Loucy (cell line): ENCODE data around the gene CACNA1S.

Experiments used
- EZH2phosphoT487 ChIP-seq: fragments of 200-600 bp; IDR thresholded peaks from 2 replicates; pipeline ENCODE4 v1.6.1; 2018; ENCODE audit warnings: antibody characterized with exemption, mild to moderate bottlenecking, moderate library complexity, borderline replicate concordance
- TF ChIP-seq, protein P1 (sequence below): fragments of 200-600 bp; sonication (generic); conservative IDR thresholded peaks from 2 replicates; pipeline ENCODE4 v1.5.1; 2014; ENCODE audit warnings: mild to moderate bottlenecking, antibody characterized with exemption, low read length

DNA sequence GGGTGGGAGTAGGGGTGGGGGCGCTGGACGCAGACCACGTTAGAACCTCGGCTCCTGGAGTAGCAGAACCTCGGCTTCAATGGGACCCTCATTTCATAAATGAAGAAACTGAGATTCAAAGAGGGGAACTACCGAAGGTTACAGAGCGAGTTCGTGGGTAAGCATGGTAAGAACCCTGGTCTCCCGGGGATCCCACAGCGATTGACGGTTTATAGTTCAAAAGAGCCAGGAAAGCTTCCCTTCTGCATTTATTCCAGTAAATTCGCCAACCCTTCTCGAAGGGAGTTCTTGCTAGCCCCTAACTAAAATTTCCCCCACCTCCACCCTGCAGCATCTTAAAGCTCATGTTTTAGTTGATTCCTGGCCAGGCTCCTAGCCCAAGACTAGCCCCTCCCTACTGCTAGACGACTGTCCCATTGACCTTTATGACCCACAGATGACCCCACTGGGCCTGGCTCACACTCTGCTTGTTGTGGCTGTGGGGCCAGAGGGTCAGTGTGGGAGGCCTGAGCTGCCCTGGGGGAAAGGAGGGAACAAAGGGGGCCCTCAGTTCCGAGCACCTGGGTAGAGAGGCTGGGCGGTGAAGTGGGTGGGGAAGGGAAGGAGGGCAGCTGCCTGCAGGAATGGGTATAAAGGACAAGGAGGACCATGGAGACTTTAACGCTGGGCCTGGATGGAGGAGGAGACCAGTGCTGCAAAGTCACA, 88.2 kb downstream of the CACNA1S start:
- TF ChIP-seq, protein P1, sequence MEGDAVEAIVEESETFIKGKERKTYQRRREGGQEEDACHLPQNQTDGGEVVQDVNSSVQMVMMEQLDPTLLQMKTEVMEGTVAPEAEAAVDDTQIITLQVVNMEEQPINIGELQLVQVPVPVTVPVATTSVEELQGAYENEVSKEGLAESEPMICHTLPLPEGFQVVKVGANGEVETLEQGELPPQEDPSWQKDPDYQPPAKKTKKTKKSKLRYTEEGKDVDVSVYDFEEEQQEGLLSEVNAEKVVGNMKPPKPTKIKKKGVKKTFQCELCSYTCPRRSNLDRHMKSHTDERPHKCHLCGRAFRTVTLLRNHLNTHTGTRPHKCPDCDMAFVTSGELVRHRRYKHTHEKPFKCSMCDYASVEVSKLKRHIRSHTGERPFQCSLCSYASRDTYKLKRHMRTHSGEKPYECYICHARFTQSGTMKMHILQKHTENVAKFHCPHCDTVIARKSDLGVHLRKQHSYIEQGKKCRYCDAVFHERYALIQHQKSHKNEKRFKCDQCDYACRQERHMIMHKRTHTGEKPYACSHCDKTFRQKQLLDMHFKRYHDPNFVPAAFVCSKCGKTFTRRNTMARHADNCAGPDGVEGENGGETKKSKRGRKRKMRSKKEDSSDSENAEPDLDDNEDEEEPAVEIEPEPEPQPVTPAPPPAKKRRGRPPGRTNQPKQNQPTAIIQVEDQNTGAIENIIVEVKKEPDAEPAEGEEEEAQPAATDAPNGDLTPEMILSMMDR, result no peak
- TF ChIP-seq EZH2phosphoT487, result no peak
